NAMALWA (cell line): Measurements from ENCODE around the gene ASMT.
"Not testable (repeated sequence)": the region's sequence is repeated elsewhere in the genome, so short reads cannot be mapped to it uniquely, and the experiment has no call there.

Source experiments
- DNase-seq: peaks from one replicate; pipeline ENCODE4 v3.0.0-alpha.2; 2015; ENCODE audit warnings: low spot score

Gene ASMT

DNA sequence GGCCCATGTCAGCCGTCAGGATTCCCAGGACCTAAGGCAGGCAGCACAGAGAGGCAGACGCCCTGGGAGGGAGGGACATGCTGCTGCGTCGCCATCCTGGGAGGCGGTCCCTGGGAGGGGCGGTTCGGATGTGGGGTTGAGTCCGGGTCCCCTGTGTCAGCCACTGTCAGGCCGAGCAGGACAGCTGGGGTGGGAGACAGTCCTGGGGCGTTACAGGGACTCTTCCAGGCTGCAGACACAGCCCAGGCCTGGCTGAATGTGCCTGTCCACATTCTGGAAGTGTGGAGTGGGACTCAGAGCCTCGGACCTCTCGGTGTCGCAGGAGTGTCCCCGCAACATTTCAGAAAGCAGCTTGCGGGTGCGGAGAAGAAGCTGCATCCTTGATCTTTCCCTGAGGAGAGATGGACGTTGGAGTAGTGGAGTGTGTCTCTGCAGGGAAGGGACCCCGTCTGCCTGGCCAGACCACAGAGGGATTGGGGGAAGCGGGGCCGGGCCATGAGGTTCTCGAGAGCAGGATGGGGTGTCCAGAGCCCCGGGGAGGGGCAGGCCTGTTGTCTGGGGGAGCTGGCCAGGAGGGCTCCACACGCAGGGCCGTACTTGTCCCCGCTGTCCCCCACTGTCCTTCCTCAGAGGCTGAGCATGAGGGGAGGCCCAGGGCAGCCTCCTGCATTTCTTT, 17.4 kb upstream of the ASMT start:
- no peak for DNase-seq

DNA sequence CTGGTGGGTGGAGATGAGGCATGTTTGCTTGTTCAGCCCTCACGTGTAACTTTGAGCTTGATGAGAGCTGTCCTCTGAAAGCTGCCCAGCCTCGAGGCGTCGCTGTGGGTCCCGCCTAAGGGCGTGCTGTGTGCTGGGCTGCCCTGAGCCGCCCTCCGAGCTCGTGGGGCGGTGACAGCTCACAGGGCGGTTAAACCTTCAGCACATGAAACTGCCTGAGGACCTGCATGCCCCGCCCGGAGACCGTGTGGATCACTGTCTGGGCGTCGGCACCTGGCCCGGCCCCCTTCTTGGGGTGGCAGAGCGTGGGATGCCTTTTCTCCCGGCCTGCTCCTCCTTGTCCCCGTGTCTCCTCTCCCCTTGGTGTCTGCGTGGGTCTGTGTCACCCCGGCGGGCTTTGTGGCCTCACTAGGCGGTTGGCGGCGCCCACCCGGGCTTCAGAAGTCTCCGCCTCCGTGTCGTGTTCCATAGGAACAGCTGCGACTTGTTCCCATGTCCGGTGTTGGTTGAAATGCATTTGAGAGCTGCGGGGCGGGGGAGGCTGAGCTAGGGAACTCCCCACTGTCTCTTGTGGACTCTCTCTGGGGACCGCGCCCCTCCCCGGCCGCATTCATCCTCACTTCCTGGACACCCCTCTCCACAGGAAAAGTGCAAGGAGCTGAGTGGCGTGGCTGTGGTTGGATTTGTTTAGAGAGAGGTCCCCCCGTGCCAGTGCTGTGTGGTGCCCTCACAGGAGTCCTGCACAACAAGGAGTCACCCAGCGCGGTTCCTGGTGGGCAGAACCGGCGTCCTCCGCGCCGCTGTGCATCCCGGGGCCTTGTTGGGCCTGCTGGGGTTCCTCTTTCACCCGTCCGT, 16.6 kb upstream of the ASMT start:
- DNase-seq: no peak

DNA sequence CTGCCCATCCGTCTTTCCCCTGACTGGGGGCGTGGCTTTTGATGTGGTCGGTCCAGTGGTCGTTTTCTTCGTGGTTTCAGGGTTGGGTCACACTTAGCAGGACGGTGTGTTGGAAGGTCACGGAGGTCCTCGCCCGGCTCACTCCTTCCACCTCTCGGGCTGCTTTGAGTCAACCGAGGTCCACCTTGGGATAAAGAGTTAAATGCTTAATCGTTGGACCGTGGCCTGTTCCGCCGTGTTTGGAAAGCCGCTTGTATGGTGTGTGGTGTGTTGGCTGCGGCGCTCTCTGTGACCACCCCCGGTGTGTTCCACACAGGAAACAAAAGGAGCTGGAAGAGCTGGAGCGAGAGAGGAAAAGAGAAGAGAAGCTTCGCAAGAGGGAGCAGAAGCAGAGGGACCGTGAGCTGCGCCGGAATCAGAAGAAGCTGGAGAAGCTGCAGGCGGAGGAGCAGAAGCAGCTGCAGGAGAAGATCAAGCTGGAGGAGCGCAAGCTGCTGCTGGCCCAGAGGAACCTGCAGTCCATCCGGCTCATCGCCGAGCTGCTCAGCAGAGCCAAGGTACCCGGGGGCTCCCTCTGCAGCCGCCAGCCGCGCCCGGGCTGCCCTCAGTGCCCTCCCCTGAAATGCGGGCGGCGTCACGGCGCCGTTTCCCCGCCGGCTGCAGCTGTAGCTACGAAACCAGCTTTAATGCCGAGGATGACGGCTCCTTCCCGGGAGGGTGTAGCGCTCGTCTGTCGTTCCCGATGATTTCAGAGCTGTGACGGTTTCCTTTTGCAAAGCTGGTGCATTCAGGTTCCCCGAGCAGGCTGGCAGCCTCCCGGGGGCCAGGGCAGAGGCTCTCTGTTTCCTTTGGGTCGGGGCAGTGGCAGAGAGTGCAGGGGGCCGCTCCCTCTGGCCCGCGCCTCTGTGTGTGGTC, 15.7 kb upstream of the ASMT start:
- DNase-seq: no peak

DNA sequence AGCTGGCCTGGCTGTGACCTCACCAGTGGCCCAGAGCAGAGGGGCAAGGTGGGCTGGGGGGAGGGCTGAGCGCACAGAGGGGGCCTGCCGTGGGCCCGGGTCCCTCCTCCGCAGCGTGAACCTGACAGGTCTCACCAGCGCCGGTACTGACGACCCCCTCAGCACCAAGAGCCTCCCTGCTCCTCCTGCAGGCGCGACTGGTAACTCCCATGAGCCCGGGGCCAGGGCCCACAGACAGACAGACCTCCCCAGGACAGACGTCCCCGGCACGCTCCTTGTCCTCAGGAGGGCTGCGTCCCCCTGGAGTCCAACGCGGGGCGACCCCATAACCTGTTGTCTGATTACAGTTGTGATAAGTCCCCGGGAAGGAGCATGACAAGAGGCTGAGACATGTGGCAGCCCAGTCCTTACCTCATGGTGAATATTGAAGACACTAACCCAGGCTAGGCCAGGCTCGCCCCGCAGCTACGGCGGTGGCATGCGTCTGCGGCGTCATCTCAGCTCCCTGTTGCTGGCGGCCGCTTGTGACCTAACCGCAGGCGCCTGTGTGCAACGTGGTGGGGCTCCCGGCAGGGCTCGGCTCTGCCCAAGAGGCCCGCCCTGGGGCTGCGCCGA, 15.0 kb upstream of the ASMT start:
- DNase-seq: no peak

DNA sequence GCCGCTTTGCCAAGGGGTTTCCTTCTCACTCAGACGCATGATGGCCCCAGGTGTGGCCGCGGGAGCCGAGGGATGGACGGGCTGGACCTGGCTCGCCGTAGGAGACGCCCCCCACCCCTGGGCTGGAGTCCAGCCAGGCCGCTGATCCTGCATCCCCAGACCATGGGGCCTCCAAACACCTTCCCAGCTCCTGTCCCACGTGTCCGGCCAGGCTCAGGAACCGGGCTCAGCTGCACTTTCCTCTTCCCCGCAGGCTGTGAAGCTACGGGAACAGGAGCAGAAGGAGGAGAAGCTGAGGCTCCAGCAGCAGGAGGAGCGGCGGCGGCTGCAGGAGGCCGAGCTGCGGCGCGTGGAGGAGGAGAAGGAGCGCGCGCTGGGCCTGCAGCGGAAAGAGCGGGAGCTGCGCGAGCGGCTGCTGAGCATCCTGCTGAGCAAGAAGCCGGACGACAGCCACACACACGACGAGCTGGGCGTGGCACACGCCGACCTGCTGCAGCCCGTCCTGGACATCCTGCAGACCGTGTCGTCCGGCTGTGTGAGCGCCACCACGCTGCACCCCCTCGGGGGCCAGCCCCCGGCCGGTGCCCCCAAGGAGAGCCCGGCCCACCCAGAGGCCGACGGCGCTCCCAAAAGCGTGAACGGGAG, 14.3 kb upstream of the ASMT start:
- DNase-seq: no peak

DNA sequence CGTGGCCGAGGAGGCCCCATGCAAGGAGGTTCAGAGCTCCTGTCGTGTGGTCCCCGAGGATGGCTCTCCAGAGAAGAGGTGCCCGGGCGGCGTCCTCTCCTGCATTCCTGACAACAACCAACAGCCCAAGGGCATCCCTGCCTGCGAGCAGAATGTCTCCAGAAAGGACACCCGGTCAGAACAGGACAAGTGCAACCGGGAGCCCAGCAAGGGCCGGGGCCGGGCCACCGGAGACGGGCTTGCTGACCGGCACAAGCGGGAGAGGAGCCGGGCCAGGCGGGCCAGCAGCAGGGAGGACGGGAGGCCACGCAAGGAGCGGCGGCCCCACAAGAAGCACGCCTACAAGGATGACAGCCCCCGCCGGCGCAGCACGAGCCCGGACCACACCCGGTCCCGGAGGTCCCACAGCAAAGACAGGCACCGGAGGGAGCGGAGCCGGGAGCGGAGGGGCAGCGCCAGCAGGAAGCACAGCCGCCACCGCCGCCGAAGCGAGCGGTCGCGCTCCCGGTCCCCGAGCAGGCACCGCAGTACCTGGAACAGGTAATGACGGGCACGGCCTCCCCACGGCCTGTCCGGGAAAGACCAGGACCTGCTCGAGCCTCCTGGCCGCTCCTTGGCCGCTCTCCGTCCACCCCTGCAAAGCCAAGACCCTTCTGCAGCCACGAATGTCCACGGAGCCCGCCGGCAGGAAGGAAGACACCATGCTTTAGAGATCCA, 13.7 kb upstream of the ASMT start:
- DNase-seq: no peak

DNA sequence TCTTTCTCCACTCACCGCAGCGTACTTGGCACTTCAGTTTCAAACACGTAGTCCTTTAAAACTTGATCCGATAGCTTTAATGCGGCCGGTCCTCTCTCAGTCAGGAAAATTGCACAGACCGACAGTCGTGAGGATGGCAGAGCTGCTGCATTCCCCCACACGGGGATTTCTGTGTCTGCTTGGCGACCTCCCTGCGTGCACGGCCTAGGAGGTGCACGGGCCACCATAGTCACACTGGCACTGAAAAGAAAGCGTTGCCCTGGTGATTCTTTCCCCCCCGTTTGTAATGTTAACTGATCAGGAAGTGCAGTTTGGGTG, 13.1 kb upstream of the ASMT start:
- DNase-seq: no peak

DNA sequence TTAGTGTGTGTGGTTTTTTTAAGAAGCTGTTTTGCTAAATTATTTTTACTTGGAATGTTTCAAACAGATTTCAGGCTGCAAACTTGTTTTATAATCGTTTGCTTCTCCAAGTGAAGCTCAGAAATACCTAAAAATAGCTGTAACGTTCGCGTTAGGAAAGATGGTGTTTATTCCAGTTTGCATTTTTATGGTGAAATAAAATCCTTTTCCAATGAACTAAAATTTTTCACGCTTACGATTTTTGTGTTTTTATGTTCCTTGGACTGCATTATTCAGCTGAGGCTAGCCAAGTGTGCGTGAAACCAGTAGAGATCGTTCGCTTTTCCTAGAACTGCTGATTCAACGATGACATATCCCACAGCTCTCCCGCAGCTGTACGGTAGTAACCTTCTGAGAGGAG, 12.6 kb upstream of the ASMT start:
- DNase-seq: no peak

DNA sequence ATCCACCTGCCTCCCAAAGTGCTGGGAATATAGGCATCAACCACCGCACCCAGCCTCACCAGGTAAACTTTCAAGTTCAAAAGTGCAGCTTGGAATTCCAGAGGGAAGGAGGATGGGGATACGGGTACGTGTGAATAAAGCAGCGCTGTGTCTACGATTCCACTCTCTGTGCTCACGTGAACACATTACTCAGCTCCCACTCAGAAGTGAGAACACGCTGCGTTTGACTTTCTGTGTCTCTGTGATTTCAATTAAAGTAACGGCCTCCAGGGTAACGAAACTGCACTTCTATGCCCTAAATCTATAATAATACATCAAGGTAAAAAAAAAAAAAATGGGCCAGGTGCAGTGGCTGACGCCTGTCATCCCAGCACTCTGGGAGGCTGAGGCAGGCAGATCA, 8.4 kb upstream of the ASMT start:
- DNase-seq: no peak

DNA sequence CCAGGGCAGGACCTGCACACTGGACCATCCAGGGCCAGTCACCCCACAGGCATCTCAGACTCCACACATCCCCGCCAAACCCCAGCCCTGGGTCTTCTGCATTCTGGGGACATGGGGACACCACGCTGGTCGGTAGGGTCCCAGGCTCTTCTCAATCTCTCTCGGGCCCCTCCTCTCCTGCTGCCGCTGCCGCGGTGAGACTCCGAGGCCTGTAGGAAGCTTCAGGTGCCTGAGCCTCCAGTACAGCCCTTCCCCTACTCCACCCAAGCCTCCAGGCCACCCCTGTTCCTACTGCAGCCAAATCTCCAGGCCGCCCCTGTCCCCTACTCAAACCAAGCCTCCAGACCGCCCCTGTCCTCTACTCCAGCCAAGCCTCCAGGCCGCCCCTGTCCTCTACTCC, 5.5 kb upstream of the ASMT start:
- no peak for DNase-seq

DNA sequence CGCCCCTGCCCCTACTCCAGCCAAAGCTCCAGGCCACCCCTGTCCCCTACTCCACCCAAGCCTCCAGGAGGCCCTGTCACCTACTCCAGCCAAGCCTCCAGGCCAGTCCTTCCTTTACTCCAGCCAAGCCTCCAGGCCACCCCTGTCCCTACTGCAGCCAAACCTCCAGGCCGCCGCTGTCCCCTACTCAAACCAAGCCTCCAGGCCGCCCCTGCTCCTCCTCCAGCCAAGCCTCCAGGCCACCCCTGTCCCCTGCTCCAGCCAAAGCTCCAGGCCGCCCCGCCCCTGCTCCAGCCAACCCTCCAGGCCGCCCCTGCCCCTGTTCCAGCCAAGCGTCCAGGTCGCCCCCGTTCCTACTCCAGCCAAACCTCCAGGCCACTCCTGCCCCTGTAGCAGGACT, 5.1 kb upstream of the ASMT start:
- no peak for DNase-seq

DNA sequence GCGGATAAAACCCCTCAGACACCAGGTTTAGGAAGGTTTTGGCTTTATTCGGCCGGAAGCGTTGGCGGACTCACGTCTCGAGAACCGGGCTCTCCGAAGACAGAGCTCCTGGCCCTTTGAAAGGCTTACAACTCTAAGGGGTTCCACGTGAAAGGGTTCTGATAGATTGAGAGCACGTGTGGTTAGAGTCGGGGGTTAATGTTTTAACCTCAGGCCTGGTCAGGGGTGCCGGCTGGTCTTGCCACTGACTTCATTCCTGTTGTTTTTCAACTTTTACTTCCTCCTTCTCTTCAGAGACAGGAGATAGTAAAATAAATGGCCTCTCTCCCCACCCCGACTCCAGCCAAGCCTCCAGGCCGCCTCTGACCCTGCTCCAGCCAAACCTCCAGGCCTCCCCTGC, 4.7 kb upstream of the ASMT start:
- no peak for DNase-seq

DNA sequence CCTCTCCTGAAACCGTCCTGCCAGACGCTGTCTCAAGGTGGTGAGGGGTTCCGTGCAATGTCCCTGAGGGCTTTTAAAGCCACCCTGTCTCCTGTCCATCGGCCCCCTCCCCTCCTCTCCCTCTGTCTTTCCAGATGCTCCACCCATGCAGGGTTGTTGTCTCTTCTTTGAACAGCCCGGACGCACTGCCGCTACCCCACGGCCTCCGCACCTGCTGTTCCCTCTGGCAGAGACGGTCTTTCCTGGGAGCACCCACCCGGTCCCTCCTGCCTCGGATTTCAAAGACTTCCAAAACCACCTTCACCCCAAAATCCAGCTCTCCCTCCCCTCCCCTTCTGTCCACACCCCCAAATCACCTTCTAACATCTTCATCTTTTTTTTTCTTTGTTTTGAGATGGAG, 4.1 kb upstream of the ASMT start:
- no peak for DNase-seq

DNA sequence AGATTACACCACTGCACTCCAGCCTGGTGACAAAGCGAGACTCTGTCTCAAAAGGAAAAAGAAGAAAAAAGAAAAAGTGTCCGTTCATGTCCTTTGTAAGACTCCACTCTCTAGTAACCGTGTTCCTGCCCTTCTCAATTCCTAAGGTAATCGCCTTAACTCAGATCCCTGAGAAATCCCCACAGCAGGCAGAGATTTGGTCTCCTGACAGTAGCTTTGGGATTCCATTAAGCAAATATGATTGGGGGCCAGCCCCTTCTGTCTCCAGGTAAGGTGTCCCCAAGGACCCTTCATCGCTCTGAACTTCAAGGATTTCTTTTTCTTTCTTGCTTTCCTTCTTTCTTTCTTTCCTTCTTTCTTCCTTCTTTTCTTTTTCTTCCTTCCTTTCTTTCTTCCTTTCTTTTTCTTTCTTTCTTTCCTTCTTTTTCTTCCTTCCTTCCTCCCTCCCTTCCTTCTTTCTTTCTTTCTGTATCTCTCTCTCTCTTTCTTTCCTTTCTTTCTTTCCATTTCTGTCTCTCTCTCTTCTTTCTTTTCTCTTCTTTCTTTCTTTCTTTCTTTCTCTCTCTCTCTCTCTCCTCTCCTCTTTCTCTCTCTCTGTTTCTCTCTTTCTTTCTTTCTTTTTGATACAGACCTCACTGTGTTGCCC, 2.1 kb upstream of the ASMT start:
- DNase-seq: no peak

DNA sequence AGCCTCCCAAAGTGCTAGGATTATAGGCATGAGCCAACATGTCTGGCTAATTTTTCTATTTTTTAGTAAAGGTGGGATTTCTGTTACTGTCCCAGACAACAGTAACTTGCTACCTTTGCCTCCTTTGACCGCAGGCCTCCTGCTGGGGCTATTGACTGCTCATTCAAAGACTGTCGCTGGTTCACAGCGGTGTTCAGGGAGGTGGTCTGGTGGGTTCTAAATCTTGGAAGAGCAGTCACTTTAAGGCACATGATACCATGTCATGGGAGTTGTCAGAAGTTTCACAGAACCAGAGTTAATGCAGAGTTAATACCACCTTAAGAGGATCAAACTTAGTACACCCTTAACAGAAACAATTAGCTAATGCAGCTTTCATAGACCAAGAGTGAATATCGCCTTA, 3.8 kb downstream of the ASMT start:
- no peak for DNase-seq

DNA sequence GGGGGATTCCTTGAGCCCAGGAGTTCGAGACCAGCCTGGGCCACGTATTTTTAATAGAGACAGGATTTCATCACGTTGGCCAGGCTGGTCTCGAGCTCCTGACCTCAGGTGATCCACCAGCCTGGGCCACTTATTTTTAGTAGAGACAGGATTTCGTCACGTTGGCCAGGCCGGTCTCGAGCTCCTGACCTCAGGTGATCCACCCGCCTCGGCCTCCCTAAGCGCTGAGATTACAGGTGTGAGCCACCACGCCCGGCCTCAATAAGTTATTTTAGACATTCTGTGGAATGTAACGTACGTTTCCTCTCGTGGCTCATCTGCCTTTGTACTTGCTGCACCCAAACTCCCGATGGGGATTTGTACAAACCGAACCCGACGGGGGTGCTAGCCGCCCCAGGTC, 8.8 kb downstream of the ASMT start:
- no peak for DNase-seq

DNA sequence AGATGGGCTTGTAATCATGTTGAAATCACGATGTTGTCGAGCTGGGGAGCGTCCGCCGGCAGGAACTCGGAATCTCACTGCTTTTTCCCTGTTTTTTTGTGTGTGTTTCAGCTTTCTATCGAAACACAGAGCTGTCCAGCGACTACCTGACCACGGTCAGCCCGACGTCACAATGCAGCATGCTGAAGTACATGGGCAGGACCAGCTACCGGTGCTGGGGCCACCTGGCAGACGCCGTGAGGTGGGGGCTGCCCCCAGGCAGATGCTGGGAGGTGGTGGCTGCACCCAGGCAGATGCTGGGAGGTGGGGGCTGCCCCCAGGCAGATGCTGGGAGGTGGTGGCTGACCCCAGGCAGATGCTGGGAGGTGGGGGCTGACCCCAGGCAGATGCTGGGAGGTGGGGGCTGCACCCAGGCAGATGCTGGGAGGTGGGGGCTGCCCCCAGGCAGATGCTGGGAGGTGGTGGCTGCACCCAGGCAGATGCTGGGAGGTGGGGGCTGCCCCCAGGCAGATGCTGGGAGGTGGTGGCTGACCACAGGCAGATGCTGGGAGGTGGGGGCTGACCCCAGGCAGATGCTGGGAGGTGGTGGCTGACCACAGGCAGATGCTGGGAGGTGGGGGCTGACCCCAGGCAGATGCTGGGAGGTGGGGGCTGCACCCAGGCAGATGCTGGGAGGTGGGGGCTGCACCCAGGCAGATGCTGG, 9.4 kb downstream of the ASMT start:
- DNase-seq: not testable (repeated sequence)

DNA sequence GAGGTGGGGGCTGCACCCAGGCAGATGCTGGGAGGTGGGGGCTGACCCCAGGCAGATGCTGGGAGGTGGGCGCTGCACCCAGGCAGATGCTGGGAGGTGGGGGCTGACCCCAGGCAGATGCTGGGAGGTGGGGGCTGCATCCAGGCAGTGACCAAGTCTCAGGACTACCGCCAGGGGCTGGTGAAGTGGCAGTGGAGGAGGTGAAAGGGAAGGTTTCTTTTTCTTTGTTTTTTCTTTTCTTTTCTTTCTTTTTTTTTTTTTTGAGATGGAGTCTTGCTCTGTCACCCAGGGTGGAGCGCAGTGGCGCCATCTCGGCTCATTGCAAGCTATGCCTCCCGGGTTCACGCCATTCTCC, 10.0 kb downstream of the ASMT start:
- not testable (repeated sequence) for DNase-seq

DNA sequence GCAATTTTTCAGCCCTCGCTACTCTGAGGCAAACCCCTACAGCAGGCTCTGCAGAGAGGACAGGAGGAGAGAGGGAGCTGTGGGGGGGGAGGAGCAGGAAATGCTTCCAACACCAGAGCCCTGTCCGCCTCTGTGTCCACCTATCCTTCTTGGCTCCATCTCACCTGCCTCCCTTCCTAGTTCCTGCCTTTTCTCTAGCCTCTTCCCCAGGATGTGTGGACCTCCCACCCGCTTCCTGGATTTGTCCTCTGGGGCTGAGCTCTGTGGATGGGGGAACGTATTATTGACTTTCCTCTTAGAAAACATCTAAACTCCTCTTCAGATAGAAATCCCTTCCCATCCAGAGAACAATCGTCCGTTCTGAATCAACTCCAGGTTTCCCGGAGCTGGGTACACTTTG, 14.4 kb downstream of the ASMT start:
- no peak for DNase-seq

DNA sequence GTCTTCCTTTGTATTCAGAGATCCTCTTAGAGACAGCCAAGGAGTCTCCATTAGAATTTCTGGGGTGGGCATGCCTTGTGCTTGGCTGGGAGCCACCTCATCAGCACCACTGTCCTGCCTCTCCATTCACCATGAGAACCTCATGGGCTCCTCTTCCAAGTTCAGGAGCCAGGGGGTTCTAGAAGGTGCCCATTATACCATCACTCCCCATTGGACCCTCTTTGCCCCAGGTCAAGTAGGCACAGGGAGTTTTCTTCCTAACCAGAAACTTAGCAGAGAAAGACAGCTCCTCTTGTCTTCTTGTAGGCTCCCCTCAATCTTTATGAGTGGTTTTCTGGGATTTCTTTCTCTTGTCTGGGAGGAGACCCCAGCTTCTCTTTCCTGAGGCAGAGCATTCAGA, 31.1 kb downstream of the ASMT start:
- DNase-seq: no peak
